Cardiac fibroblast (primary cell): ENCODE results near the gene ATG4C.
"Not testable (repeated sequence)": the region's sequence is repeated elsewhere in the genome, so short reads cannot be mapped to it uniquely, and the experiment has no call there.

ENCODE experiments used
- DNase-seq, 2 donors: peaks; one replicate each; pipeline versions ENCODE4 v3.0.0 to v3.0.0-alpha.2; 2010; ENCODE audit warnings: low read depth in 2 of 2
- H3K4me3 ChIP-seq, 2 donors: replicated peaks in 1 of 2; 1 replicate in 1 of 2; 2 replicates in 1 of 2; pipeline ENCODE4 v1.5.1; 2011; ENCODE audit warnings: low read depth in 2 of 2, low read length in 2 of 2, mild to moderate bottlenecking in 2 of 2, moderate library complexity in 1 of 2
- CTCF ChIP-seq: IDR thresholded peaks from one replicate; pipeline ENCODE4 v1.5.1; 2011; ENCODE audit warnings: low read depth, mild to moderate bottlenecking, low read length, inconsistent platforms

Gene ATG4C

GRCh38 chr1:62753031-62753965 is 30.6 kb upstream of the ATG4C start:
- DNase-seq, result no peak
- no peak for TF ChIP-seq CTCF
- H3K4me3 ChIP-seq, result no peak overlapping the region

DNA sequence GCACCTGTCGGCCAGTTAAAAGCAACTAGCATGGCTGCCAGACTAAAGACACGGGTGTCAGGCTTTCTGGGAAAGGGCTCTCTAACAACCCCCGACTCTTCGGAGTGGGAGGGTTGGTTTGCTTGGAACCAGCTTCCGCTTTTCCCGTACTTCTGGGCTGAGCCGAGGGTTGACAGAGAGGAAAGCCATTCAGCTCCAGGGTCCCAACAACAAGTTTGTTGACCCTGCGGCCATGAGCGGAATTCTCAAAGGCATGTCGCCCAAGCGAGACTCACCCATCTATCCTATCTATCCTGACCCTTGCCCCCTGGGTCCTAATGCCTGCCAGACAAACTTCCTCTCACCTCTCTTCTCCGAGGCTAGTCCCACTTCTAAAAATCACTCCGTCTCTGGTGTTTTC is 29.0 kb upstream of the ATG4C start:
- DNase-seq, H3K4me3 ChIP-seq: not testable (repeated sequence)

DNA sequence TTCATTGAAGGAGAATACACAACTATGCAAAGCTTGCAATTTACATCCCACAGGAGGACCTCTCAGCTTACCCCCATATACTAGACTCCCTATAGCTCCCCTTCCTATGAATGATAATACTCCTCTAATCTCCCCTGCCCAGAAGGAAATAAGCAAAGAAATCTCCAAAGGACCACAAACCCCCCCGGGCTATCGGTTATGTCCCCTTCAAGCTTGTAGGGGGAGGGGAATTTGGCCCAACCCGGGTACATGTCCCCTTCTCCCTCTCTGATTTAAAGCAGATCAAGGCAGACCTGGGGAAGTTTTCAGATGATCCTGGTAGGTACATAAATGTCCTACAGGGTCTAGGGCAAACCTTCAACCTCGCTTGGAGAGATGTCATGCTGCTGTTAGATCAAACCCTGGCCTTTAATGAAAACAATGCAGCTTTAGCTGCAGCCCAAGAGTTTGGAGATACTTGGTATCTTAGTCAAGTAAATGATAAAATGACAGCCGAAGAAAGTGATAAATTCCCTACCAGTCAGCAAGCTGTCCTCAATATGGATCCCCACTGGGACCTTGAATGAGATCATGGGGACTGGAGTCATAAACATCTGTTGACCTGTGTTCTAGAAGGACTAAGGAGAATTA is 27.6 kb upstream of the ATG4C start:
- not testable (repeated sequence) for DNase-seq, H3K4me3 ChIP-seq

DNA sequence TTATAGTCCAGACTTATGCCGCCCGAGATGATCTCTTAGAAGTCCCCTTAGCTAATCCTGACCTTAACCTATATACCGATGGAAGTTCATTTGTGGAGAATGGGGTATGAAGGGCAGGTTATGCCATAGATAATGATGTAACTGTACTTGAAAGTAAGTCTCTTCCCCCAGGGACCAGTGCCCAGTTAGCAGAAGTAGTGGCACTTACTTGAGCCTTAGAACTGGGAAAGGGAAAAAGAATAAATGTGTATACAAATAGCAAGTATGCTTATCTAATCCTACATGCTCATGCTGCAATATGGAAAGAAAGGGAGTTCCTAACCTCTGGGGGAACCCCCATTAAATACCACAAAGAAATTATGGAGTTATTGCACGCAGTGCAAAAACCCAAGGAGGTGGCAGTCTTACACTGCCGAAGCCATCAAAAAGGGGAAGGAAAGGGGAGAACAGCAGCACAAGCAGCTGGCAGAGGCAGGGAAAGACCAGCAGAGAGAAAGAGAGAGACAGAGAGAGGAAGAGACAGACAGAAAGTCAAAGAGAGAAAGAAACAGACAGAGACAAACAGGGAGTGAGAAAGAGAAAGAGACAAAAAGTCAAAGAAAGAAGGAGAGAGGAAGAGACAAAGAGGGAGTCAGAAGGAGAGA is 24.6 kb upstream of the ATG4C start:
- DNase-seq, H3K4me3 ChIP-seq: not testable (repeated sequence)

GRCh38 chr1:62760021-62760782 is 23.7 kb upstream of the ATG4C start:
- H3K4me3 ChIP-seq, DNase-seq: not testable (repeated sequence)

- not testable (repeated sequence) for DNase-seq, H3K4me3 ChIP-seq
Measured at GRCh38 chr1:62761223-62761870, 22.6 kb upstream of the ATG4C start.

GRCh38 chr1:62762027-62762426 is 21.9 kb upstream of the ATG4C start:
- DNase-seq, H3K4me3 ChIP-seq: not testable (repeated sequence)

DNA sequence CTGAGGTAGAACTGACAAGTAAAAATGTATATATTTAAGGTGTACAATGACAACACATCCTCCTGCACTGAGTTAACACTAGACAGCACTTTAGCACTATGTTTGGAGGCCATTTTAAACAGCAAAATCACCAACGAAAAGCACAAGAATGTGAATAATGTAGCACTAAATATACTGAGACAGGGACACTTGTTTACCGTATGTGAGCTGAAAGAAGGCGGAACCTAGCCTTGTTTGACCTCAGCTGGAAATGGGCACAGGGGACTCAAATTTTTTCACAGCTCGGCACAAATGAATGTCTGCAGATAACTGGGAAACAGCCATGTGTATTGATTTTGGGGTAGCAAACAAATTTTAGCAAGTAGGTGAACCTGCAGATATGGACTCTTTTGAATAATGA is 18.0 kb upstream of the ATG4C start:
- DNase-seq, result no peak
- H3K4me3 ChIP-seq, result no peak overlapping the region
- TF ChIP-seq CTCF, result no peak

GRCh38 chr1:62768551-62768950 is 15.4 kb upstream of the ATG4C start:
- H3K4me3 ChIP-seq, DNase-seq: not testable (repeated sequence)
